Esophagus muscularis mucosa (tissue), 3 donors: Measurements from ENCODE around the gene MYO1A.

Source experiments
- CTCF ChIP-seq, 3 experiments: fragments of 200-600 bp in 2 of 3; fragments of 450-650 bp in 1 of 3; sonication (generic) in 2 of 3; IDR thresholded peaks; one replicate each; pipeline ENCODE4 v1.5.1; 2017 to 2019; ENCODE audit warnings: antibody characterized with exemption in 3 of 3, mild to moderate bottlenecking in 2 of 3, moderate library complexity in 1 of 3
- POLR2A ChIP-seq: fragments of 450-650 bp; IDR thresholded peaks from one replicate; pipeline ENCODE4 v1.6.1; 2017; ENCODE audit warnings: antibody characterized with exemption, moderate library complexity, mild to moderate bottlenecking, low read depth

DNA sequence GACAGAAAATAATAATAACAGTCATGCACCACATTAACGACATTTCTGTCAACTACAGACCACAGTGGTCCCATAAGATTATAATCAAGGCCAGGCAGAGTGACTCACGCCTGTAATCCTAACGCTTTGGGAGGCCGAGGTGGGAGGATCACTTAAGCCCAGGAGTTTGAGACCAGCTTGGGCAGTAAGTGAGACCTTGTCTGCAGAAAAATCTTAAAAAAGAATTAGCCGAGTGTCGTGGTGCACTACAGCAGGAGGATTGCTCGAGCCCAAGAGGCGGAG, 47.6 kb upstream of the MYO1A start:
- no peak for TF ChIP-seq CTCF (IDR thresholded peaks at IDR 0.05)
- no peak for TF ChIP-seq POLR2A
